AG08395 (cell line): ENCODE results near the gene NACC2.

Experiments used
- DNase-seq: peaks from one replicate; pipeline ENCODE4 v3.0.0; 2012; ENCODE audit warnings: mixed read lengths, low spot score

The NACC2 gene

GRCh38 chr9:136092741-136093140 is 2.3 kb downstream of the NACC2 start:
- no peak for DNase-seq

DNA sequence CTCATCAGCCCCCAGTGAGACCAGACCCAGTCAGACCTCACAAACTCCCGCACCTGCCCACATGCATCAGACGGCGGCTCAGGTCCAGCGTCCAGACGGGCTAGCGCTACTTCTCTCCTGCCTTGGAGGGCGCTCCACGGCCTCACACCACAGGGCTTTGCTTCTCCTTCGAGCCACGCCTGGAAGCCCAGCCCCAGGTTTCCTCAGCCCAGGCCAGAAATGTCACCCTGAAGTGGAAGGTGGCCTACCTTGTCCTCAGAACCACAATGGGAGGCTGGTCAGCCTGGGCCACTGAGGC is 2.8 kb downstream of the NACC2 start:
- no peak for DNase-seq

DNA sequence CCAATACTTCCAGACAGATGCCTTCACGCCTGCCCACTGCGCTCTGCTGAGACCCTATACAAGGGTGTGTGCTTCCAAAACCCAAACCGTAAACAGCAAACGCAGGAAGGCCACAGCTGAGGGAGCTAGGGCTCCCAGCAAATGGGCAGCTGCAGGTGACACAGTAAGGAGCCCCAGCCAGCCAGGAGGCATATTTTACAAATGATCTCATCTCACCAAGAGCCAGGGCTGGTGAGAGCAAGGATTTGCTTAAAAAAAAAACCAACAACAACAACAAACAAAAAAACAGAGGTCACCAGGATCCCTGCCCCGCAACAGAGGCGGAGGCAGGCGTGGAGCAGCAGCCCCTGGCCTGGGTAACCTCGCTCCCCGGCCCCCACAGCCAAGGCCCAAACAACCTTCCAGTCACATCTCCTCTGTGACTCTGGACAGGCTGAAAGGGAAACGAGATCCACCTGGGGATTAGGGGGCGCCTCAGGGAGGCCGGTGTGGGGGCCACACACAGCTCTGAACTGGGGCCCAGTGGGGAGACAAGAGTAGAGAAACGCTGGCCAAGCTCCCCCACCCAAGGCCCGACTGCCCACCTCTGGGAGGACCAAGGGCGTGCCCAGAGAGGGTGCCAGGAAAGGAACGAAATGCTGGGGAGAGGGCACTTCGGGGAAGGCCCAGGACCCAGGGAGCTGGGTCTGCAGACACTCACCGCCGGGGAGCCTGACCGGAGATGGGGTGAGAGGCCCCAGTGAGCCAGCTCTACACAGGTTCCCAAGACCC is 3.3 kb downstream of the NACC2 start:
- DNase-seq, result no peak

GRCh38 chr9:136090768-136091581 is 4.1 kb downstream of the NACC2 start:
- DNase-seq, result no peak

- no peak for DNase-seq
Measured at GRCh38 chr9:136090056-136090735, 4.9 kb downstream of the NACC2 start.

- DNase-seq, result peak; percentile 66
Measured at GRCh38 chr9:136089697-136090045, 5.4 kb downstream of the NACC2 start.

- DNase-seq, result no peak
Measured at GRCh38 chr9:136088939-136089696, 6.0 kb downstream of the NACC2 start.

DNA sequence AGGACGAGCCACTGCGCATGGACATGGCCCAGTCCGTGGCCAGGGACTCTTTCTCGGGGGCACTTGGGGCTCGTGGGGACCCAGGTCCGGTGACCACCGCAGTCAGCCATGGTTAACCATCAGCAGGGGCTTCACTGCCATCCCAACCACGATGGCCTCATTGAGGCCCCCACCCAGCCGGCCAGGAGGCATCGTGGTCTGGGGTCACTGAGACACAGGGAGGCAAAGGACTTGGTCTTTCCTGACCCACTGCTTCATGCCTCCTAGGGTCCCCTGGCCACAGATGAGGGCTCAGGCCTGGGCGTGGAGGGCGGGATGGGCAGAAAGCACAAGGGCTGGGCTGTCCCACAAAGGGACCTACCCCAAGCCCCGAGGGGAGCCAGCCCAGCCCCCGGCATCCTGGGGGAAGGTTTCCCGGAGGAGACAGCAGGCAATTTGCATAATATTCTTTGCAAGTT is 6.6 kb downstream of the NACC2 start:
- DNase-seq, result no peak

DNA sequence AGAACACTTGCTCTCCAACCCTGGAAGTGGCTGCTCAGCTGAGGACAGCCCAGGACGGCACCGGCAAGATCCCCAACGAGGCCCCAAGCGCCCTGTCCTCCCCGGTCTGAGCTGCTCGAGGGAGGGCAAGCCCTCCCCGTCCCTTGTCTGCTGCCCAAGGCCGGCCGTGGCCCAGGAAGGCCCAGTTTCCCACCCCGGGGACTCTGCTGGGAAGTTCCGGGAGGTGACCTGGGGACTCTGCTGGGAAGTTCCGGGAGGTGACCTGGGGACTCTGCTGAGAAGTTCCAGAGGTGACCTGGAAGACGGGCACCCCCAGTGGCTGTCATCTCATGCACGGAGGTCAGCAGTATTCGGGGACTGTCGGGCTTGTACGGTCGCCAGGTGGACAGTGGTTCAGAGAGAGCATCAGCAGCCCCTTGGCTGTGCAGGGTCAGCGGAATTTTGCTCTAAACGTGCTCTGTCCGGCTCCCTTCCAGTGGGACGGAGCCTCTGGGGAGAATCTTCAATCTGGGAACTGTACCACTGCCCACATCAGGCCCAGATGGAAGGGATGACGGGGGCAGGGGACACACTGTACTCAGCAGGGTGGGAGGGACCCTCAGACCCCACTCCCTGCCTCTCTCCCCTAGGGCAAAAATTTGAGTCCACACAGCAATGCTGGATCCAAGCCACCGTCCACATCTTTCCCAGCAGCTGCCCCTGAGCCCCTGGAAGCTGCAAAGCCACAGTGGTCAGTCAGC is 7.2 kb downstream of the NACC2 start:
- DNase-seq, result no peak

DNA sequence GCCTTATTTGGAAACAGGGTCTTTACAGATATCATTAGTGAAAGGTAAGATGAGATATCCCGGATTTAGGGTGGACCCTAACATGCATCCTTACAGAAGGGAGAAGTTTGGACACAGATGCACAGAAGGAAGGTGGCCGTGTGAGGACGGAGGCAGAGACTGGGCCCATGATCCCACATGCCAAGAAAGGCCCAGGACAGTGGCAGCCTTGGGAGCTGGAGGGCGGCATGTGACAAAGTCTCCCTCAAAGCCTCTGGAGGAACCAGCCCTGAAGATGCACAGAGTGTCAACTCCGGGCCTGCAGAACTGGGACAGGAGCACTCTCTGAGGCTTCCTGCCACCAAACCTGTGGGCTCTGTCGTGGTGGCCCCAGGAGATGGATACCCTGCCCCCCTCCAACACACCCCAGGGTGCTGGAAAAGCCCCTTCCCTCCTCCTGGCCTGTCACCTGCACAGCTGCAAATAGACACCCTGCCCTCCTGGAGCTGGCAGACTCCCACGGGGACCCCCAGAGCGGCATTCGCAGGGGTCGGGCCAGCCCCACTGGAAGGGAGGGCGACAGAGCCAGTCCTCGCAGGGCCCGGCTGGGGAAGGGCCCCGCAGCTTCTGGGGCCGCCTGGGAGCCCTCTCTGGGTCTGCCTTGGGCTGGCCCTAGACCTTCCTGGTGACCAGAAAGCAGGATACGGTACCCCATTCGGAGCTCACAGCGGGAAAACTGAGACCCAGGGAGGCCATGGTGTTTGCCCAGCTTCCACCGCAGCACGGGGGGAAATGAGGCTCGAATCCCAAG is 7.9 kb downstream of the NACC2 start:
- no peak for DNase-seq

- no peak for DNase-seq
Measured at GRCh38 chr9:136086213-136086881, 8.7 kb downstream of the NACC2 start.

DNA sequence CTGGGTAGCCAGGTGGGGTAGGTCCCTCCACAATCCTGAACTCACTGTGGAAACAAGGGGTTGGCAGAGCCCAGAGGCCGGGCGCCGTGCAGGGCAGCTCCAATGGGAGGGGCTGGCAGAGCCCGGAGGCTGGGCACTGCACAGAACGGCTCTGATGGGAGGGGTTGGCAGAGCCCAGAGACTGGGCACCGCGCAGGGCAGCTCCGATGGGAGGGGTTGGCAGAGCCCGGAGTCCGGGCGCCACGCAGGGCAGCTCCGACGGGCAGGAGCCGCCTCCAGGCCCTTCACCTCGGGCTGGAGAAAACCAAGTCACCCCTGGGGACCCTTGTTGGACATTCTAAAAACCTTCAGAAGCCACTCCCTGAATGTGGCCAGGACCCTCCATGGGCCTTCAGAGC is 9.3 kb downstream of the NACC2 start:
- no peak for DNase-seq

DNA sequence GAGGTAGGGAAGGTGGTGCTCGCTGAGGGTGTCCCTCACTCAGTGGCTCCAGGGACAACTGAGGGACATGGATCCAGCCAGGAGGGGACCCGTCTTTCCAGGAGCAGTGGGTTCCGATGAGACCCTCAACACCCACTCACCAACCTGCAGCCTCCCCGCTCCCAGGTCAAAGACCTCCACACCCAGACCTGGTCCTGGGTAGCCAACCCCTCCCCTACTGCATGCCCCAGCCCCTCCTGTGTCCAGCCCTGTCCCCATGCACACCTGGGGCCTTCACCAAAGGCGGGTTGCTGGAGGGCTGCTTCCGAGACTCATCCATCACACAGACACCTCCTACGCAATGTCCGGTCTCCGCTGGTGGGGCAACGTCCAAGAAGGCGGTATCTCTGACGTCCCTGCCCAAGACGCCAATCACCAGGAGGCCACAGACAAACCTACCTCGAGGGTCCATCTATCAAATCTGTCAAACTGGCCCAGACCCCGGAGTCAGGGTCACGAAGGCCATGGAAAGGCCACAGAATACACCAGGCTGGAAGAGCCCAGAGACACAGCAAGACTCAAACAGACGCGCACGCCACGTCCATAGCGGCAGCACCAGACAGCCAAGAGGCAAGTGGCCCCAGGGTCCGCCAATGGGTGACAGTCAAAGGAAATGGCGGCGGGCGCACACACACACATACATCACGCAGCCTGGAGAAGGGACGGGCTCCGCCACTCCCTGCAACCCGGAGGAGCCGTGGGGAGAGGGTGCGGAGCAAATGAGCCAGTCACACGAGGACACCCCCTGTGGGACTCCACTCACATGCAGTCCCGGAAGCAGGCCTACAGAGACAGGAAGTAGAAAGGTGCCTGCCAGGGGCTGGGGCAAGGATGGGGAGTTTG is 10.8 kb downstream of the NACC2 start:
- DNase-seq, result no peak

DNA sequence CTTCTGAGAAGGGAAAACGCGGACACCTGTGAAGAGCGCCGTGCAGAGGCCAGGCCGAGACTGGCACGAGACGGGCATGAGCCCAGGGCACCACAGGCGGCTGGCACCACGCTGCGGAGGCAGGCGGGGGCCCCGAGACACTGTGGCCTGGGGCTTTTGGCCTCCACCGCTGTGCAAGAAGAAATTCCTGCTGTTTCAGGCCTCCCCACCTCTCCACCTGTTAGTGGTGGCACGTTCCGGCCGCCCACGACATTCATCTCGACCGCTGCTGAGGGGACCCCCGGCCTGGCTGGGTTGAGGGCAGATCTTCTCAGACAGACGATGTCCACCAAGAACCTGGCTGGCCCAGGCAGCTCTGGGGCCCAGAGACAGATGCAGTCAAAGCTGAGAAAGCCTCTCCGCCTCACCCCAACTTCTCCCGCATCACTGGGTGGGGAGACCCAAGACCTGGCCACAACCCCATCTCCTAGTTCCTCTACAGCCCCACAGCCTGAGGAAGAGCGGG is 11.5 kb downstream of the NACC2 start:
- no peak for DNase-seq

GRCh38 chr9:136082496-136083361 is 12.4 kb downstream of the NACC2 start:
- DNase-seq, result no peak

DNA sequence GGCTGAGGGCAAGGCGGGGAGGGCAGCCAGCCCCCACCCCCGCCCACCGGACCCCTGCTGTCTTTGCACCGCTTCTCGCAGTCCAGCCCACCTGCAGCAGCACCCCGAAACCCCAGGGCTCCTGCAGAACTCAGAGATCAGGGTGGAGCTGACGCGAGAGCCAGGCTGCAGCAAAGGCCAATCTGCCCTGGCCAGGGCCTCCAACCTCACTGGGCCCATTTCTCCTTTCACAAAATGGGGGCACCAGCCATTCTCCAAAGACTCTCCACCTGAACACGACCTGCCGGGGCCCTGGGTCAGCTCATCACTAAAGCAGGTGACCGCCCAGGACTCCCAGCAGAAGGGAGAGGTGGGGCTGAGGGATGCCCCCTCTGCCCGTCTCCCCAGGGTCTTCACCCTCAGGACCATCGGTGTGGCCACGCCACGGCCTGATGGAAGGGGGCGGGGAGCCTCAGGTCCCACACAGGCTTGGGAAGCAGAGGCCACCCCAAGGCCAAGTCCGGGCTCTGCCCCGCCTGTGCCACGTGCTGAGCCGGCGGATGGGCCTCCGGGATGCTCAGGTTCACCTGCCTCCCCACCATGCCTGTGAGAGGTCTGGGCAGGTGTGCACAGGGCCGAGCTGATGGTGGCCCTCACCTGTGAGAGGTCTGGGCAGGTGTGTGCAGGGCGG is 13.1 kb downstream of the NACC2 start:
- DNase-seq, result no peak

- no peak for DNase-seq
Measured at GRCh38 chr9:136081113-136081825, 13.8 kb downstream of the NACC2 start.
